GM21576 (cell line): ENCODE measurements around the gene ALDH18A1.
A peak's percentile ranks its signal among the peaks of the same experiment; 100 is the strongest.

Experiments used
- ATAC-seq: cut with Tn5 transposase; IDR thresholded peaks from one replicate; pipeline ENCODE4 v1.9.1; 2021; ENCODE audit warnings: mild to moderate bottlenecking, moderate library complexity; ENCODE audit not compliant: unreplicated experiment

The ALDH18A1 gene

GRCh38 chr10:95588025-95588424 is 68.5 kb downstream of the ALDH18A1 start:
- no peak for ATAC-seq

GRCh38 chr10:95579835-95580535 is 76.5 kb downstream of the ALDH18A1 start:
- ATAC-seq, result no peak

GRCh38 chr10:95579292-95579691 is 77.2 kb downstream of the ALDH18A1 start:
- no peak for ATAC-seq

- no peak for ATAC-seq
These were observed 77.9 kb downstream of the ALDH18A1 start for GRCh38 chr10:95578619-95579018.

- no peak for ATAC-seq
These were observed 81.7 kb downstream of the ALDH18A1 start for GRCh38 chr10:95574649-95575365.

GRCh38 chr10:95573964-95574604 is 82.4 kb downstream of the ALDH18A1 start:
- no peak for ATAC-seq

GRCh38 chr10:95573527-95573926 is 83.0 kb downstream of the ALDH18A1 start:
- no peak for ATAC-seq

- ATAC-seq, result no peak
These were observed 84.2 kb downstream of the ALDH18A1 start for GRCh38 chr10:95572131-95572820.

- ATAC-seq, result no peak
These were observed 85.1 kb downstream of the ALDH18A1 start for GRCh38 chr10:95571390-95571789.

- ATAC-seq, result no peak
These were observed 87.1 kb downstream of the ALDH18A1 start for GRCh38 chr10:95569368-95569767.

- ATAC-seq, result no peak
These were observed 88.4 kb downstream of the ALDH18A1 start for GRCh38 chr10:95567903-95568630.

GRCh38 chr10:95566136-95566535 is 90.4 kb downstream of the ALDH18A1 start:
- ATAC-seq, result no peak

GRCh38 chr10:95565336-95565735 is 91.2 kb downstream of the ALDH18A1 start:
- ATAC-seq, result no peak

- ATAC-seq, result no peak
These were observed 92.2 kb downstream of the ALDH18A1 start for GRCh38 chr10:95564291-95564690.

GRCh38 chr10:95562341-95562965 is 94.1 kb downstream of the ALDH18A1 start:
- ATAC-seq, result no peak

- no peak for ATAC-seq
These were observed 94.7 kb downstream of the ALDH18A1 start for GRCh38 chr10:95561864-95562177.

GRCh38 chr10:95561177-95561863 is 95.2 kb downstream of the ALDH18A1 start, which contains the start of gene SORBS1:
Gene SORBS1, minus strand, starts transcription at chr10:95561371. Its CDS starts 120,236 bp downstream, at chr10:95441135.
- peak; percentile 99 for ATAC-seq

GRCh38 chr10:95560278-95561176 is 96.0 kb downstream of the ALDH18A1 start:
- ATAC-seq, result no peak

- no peak for ATAC-seq
These were observed 96.6 kb downstream of the ALDH18A1 start for GRCh38 chr10:95559896-95560277.
